LHCN-M2 (cell line): ENCODE data around the gene P2RX3. TPM values are rescaled to one million over a fixed set of nuclear protein-coding genes. Genes with fewer than 3 reads are reported as not detected.
A peak's percentile ranks its signal among the peaks of the same experiment; 100 is the strongest.
"Not testable (repeated sequence)": the region's sequence is repeated elsewhere in the genome, so short reads cannot be mapped to it uniquely, and the experiment has no call there.

ENCODE experiments used
- DNase-seq: peaks from one replicate; pipeline ENCODE4 v3.0.0-alpha.2; 2012; ENCODE audit warnings: low read depth
- polyA plus RNA-seq: library from polyadenylated mRNA; unstranded; fragments of >200 nt; gene quantifications from one replicate; pipeline ENCODE4 v1.2.1, GENCODE V29; 2012; ENCODE audit warnings: missing spikeins
- total RNA-seq: library from RNA; depleted of rRNA; stranded (reverse); fragments of >200 nt; gene quantifications from 2 replicates; pipeline ENCODE4 v1.2.3, GENCODE V29; 2014; rRNA removed

P2RX3 gene
- not detected in 2 replicates for total RNA-seq
- not detected for polyA plus RNA-seq

GRCh38 chr11:57338142-57338541 is at the start of gene P2RX3:
Gene P2RX3, plus strand, starts transcription at chr11:57338352. Its CDS starts 199 bp downstream, at chr11:57338551.
- DNase-seq: no peak

GRCh38 chr11:57288771-57289579 is 49.2 kb upstream of the P2RX3 start:
- DNase-seq: peak; percentile 91

DNA sequence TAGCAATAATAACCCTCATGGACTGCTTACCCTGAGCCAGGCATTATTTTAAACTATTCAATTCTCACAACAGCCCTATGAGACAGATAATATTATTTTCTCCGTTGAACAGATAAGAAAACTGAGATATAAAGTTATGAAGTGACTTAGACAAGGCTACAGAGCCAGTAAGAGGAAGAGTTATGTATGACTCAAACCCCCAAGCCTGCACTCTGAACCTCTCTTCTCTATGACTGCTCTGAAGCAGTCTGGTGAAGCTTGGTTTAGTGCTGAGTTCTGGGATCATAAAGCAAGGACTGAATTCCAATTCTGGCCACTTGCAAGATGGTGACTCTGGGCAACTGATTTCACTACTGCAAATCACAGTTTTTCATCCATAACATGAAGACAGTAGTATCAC is 47.9 kb upstream of the P2RX3 start:
- DNase-seq: peak; percentile 70

- DNase-seq: peak; percentile 77
Measured at GRCh38 chr11:57294225-57295131, 43.7 kb upstream of the P2RX3 start.

DNA sequence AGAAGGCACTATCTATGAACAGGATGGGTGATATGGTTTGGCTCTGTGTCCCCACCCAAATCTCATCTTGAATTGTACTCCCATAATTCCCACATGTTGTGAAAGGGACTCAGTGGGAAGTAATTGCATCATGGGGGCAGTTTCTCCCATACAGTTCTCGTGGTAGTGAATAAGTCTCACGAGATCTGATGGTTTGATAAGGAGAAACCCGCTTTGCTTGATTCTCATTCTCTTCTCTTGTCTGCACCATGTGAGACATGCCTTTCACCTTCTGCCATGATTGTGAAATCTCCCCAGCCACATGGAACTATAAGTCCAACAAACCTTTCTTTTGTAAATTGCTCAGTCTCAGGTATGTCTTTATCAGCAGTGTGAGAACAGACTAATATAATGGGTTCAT is 41.9 kb upstream of the P2RX3 start:
- not testable (repeated sequence) for DNase-seq

DNA sequence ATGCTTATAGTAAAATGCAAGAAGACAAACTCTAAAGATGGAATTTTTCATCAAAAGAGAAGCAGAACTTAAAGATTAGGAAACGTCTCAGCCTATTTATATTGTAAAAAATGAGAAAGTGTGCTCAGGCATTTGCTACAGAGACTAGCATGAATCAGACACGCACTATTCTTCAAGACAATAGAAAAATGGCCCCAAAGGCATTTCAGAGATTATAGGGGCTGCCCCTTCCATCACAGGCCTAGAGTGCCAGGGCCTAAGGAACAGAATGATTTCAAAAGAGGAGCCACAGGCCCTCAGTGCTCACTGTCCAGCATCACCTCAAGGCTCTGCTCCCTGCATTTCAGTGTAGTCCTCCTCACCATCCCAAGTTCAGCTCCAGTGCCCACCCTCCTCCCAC is 40.9 kb upstream of the P2RX3 start:
- DNase-seq: no peak

DNA sequence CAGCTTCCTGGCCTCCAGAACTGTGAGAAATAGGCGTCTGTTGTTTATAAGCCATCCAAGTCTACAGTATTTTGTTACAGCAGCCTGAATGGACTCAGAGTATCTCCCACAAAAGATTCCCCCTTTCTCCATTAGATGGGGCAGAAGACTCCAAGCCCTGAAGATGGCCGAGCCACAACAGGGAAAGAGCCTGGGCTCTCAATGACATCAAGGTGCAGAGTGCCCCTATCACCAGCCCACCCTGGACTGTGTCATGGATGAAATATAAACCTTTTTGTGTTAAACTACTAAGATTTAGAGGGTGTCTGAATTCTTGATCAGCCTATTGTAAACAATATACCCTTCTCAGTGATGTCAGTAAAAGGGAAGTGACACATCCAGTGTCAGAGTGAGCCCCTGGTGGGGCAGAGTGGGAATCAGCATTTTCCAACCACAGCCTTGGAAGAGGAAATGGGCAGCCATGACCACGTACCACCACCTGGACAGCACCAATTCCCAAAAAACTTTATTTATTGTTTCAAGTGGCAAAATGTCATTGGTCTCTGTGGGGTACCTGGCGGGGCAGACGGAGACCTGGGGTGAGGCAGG is 38.9 kb upstream of the P2RX3 start:
- no peak for DNase-seq

DNA sequence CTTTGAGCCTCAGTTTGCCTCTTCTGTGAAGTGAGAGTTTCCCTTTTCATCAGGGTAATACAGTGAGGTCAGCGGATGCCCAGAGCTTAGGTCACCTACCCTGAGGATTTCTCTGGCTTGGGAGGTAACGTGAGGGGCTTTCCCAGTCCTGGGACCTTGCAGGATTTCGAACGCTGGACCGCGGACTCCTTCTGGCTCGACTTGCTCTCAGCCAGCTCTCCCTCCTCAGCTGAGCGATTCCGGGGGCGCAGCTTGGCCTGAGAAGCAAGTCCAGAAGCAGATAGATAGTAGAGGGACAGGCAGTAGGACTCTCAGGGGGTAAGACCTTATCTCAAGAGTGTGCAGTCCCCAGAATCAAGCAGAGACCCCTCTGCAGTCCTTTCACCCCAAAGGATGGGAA is 37.4 kb upstream of the P2RX3 start:
- DNase-seq: no peak

DNA sequence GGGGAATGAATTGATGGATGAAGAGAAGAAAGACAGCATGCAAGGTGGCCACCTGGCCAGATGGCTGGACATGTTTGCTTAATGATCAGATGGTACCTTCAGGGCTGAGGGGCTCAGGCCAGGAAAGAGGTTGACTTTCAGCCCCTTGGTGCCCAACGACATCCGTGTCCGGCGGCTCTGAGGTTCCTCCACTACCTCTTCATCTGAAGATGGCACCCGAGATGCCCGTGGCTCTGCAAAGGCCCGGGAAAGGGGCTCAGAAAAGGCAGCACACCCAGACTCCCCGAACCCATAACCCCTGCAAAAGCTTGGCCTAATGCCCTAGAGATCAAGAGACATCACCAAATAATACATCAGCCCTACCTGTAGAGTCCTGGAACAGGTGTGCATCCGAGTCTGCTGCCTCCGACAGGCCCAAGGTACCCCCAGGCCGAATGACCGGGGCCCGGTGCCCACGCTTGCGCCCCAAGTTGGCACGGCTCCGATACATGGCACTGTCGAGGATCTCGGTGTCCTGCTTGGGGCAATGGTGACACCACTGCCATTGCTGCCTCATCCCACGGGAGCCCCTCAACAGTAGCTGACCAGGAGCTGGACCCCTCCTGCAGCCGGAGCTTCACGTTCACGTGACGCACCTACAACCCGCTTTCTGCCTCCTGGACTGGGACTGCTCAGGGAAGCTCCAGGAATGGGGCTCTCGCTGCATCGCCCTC is 36.3 kb upstream of the P2RX3 start:
- DNase-seq: no peak

- no peak for DNase-seq
Measured at GRCh38 chr11:57302489-57302888, 35.7 kb upstream of the P2RX3 start.

DNA sequence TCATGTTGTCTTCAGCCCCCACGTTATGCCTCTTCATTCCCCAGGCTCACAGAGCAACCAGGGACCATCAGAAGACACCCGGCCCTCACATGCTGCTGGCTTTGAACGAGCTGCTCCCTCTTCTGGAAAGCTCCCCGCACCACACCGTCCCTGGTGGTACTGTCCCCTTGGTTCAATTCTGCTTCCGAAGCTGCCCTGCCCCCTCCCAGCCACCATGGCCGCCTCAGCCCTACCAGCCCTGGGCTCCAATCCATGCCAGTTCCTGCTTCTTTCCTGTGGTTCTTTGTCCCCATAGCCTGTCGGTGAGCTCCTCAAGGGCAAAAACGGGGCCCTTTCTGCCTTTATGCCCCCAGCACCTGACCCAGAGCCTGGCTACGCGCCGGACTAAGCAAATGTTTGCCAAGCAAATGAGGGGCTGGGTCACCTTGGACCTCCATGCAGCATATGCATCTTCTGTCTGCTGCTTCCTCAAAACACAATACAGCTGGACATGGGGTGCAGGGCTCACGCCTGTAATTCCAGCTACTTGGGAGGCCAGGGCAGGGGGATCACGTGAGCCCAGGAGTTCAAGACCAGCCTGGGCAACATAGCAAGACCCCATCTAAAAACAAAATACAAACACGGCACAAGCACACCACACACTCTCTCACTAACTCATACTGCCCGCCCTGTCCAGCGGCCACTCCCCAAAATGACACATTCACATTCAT is 34.7 kb upstream of the P2RX3 start:
- DNase-seq: no peak

DNA sequence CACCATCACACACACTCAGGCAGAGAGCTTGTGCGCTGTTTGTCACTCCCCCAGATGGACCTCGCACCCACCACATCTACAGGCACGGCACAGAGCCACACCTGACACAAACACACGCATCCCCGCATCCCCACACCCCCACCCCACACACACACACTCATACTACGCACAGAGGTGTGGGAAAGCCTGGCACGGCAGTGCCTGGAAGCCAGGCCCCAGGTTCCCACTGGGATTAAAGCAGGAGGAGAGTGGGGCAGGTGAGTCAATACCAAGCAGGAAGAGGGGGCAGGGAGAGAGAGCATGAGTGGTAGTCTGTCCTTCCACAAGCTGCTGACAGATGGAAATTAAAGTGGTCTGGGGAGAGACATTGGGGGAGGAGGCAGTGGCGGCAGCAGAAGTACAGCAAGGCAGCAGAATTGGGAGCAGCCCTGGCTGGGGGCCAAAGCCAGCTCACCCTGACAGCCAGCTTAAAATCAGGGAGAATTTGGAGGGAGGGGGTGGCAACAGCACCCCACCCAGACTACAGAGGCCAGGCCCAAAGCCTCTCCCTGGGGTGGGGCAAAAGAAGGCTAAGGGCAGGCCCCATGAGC is 34.1 kb upstream of the P2RX3 start:
- DNase-seq: peak; percentile 77

DNA sequence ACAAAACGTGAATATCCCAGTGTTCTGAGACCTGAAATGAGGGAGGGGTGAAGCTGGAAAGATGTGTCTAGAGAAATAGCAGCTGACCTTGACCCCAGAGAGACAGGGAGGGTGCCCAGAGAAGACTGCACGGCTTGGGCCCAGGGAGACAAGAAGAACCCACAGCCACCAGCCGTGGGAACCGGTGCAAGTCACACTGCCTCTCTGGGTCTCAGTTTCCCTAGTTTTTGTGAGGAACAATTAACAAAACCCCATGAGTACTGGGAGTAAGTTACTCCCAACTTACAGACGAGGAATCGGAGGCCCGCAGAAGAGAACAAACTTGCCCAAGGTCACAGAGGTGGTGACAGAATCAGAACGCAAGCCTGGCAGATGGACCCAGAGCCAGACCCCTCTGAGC is 32.6 kb upstream of the P2RX3 start:
- DNase-seq: no peak

- DNase-seq: no peak
Measured at GRCh38 chr11:57306161-57306876, 31.8 kb upstream of the P2RX3 start.

DNA sequence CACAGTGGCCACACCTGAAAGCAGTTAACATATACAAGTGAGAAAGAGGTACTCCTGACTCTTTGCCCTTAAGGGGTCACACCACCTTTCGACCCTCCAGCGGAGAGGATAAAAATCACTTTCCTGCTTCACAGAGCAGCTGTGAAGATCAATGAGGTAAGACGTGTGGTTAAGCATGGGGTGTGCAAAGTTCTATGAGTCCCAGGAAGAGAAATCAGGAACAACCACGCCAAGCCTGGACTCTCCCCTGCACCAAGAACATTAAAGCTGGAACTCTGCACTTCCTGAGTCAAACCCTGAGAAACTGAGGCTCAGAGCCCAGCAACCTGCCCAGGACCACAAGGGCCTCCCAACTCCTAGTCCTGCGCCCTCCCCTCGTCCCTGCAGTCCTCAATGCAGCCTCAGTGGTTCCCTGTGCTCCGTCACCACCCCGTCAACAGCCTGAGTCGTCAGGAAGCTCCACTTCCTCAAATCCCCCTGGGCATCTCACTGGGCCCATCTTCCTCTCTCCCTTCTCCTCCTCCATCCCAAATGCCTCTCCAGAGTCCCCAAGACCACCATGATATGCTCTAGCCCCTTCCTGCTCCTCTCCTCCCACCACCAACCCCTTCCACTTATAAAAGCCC is 31.1 kb upstream of the P2RX3 start:
- peak; percentile 43 for DNase-seq

GRCh38 chr11:57307666-57308270 is 30.4 kb upstream of the P2RX3 start:
- no peak for DNase-seq

- no peak for DNase-seq
Measured at GRCh38 chr11:57308426-57309060, 29.6 kb upstream of the P2RX3 start.
